Mucosa of gallbladder (tissue), 1 donor: Measurements from ENCODE around the gene COMMD1. TPM values are rescaled to one million over a fixed set of nuclear protein-coding genes. Genes with fewer than 3 reads are reported as not detected.
A peak's percentile ranks its signal among the peaks of the same experiment; 100 is the strongest.
"Not testable (repeated sequence)": the region's sequence is repeated elsewhere in the genome, so short reads cannot be mapped to it uniquely, and the experiment has no call there.

ENCODE experiments used
- DNase-seq: peaks from one replicate; pipeline ENCODE4 v3.0.0-alpha.2; 2020; ENCODE audit warnings: low spot score
- total RNA-seq: library from RNA; stranded (reverse); gene quantifications from one replicate; pipeline ENCODE4 v1.2.1, GENCODE V29; 2021
- donor health status: DM: no; HTN: no; CAD: no.

COMMD1 gene
- total RNA-seq, 1 donor from 2014 or later = 35.0 TPM

DNA sequence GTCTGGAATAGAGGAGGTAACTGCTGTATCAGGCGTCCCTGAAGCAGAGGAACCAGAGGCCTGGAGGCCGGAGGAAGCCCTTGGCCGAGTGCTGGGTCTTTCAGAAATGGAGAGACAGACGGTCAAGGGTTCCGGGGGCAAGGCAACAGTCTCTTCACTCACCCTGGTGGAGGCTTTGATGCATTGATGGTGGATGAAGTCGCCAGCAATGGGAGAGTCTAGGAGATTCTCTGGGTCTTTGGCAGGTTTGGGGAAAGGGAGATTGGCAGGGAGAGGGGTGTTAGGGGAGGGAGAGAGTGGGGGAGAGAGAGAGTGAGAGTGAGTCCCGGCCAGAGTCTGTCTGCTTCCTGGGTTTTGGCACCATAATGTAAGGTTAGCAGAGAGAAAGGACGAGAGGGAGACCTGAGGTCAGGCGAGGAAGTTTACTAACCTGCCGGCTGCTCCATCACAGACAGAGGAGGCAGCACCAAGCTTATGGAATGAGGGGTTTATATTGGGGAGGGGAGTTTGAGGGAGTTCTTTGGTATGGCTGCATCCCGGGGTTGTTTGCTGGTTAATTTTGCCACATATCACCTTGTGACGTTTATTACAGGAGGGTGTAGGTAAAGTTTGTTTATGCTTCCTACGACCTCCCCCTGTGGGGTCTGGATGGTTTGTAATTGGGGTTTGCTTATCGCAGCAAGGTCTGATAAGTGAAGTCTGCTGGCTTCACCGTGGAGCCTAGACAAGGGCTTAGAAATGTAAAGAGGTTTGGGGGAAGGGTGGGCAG is 19.6 kb downstream of the COMMD1 start:
- DNase-seq = no peak

DNA sequence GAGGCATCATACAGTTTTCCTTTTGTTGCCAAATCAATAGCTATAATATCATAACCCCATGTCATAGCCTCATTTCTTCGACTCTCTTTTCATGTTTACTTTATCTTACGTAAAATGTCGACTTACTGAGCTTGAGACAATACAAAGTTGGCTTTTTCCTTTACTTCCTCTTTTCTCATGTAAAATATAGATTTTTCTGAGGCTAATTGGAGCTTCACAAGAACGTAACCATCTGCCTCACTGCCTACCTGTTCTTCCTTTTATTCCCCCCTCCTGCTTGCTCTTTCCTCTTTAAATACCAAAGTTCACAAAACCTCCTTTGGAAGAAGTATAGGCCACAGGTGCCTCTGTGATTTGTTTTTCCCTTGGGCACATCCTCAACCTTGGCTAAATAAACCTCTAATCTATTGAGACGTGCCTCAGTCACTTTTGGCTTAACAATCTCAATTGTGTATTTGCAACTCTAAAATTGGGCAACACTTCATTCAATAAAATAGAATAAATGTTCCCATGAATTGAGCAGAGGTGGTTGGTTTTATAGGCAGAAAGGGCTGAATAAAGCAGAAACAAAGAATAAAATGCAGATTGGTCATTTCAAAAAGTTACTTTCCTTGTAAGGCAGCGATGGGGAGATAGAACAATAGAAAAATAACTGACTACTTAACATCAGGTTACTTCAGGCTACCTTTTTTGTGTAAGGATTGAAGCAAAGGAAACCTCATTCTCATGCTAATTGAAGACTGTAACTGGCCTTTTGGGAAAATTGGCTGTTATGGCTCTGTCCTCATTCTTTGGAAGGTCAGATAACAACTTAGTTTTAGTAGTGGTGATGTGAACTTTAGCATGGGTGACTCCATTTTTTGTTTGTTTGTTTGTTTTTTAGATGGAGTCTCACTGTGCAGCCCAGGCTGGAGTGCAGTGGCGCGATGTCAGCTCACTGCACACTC is 21.3 kb downstream of the COMMD1 start:
- DNase-seq = no peak

DNA sequence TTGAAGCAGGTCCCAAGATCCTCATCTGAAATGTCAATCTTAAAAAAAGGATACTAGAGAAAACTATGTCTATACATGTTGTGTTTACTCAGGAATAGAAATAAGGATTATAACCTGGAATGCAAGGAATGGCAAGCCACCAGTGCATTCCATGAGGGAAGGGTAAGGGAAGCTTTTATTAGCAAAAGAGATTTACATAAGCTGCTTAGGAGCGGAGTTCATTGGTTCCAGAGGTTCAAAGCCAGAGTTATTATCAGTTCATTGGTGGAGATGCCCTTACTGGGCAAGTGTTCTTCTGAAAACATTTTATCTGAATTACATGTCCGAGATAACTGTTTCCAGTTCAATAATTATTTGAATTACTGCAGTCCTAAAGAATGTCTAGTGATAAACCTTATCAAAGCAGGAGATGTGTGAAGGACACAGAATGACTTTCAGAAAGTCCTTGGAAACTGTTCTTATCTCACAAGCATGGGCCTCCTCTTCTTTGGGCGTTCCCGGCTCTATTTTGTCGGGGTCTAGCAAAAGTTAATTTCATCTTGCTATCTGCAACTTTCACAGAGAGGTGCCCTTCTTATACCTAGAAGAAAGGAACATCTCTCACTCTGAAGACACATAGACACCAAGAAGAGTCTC is 23.5 kb downstream of the COMMD1 start:
- no peak for DNase-seq

DNA sequence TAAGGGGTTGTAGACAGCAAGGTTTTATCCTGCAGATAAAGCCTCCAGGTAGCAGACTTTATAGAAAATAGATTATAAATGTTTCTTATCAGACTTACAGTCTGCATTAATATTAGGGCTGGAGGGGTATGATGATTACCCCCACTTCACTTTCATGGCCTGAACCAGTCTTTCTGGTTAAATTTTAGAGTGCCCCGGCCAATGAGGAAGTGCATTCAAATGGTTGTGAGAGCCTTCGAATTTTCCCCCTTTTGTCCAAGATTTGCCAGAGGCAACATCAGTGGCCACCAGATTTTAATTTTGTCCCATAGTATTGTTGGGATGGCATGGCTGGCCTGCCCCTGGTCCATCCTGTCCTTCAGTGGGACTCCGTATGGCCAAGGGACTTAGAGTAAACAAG is 31.6 kb downstream of the COMMD1 start:
- no peak for DNase-seq

GRCh38 chr2:61937886-61938285 is 32.4 kb downstream of the COMMD1 start:
- DNase-seq = no peak

DNA sequence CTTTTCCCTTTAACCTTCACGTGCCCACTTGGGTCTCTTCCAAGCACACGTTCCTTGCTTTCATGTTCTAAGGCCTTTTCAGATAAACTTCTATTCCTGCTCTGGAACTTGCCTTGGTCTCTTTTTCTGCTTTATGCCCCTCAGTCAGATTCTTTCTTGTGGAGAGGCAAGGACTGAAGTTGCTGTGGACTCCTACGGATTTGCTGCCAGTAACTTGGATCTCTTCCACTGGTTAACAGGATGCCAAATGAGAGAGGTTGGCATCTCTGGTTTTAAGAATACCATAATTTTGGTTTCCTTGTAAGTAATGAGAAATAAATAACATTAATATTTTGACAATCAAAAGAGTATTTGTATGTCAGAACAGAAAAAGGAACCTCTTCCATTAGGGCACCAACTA is 33.0 kb downstream of the COMMD1 start:
- no peak for DNase-seq

DNA sequence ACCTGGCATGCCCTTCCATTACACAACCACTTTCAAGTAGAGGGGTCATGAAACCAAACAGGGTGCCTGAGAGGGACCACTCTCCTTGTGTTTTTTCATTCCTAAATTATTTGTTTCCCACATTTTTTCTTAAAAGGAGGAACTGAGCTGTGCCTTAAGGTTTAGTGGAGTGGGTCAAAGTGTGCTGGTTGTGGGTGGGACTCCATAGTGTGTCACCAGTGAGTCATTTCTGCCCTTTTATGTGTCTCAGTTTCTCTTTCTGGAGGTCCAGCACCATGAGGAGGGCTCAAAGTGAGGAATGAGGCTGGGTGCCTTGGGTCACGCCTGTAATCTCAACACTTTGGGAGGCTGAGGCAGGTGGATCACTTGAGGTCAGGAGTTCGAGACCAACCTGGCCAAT is 37.8 kb downstream of the COMMD1 start:
- DNase-seq = no peak

DNA sequence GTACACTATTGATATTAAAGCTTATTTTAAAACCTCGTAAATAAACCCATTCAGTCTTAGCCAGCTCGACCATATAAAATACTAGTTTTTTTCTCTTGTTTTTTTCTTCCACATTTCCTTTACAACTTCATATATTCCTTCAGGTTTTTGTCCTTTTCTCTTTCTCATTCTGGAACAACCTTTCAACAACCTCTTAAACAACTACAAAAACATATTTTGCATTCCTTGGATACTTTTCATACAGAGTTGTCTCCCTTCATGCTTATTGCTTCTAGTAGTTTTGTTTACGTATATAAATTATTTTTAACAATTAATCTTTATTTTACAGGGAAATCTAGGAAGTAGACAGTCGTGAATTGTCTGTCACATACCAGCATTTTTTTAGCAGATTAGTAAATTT is 41.2 kb downstream of the COMMD1 start:
- no peak for DNase-seq

- no peak for DNase-seq
Measured at GRCh38 chr2:61948661-61949457, 43.4 kb downstream of the COMMD1 start.

GRCh38 chr2:61949458-61949713 is 43.9 kb downstream of the COMMD1 start:
- DNase-seq = no peak

DNA sequence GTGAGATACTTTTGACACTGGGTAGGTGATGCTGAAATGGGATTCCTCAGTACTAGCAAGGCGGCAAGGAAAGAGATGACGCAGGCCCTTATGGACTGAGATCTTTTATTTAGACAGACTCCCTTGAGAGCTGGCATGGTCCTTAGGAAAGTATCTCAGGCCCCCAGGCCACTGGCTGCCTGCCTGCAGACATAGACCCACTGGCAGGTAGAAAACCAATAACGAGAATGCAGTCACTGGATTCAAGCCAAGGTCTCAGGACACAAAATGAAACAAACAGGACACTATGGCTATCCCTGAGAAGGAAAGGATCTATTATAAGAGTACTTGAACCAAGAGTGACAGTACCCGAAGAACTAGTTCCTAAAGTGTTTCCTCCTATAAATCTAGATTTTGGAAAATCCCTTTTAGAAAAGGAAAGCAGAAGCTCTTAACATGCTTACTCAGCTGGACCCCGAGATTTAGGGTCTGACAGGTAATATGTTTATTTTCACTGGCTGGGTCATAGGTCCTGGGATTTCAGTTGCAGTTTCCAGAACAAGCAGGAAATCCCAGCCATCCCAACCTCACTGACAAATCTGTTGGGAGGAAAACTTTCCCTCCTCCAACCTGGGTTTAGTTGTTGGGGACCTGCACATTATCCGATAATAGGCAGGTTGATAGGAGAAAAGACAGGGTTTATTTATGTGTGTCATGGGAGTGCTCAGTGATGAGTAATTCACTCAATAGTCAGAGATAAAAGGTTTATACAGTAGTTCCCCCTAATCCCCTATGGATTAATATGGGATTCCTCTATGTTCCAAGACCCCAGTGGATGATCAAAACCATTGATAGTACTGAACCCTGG is 44.5 kb downstream of the COMMD1 start:
- DNase-seq = no peak

DNA sequence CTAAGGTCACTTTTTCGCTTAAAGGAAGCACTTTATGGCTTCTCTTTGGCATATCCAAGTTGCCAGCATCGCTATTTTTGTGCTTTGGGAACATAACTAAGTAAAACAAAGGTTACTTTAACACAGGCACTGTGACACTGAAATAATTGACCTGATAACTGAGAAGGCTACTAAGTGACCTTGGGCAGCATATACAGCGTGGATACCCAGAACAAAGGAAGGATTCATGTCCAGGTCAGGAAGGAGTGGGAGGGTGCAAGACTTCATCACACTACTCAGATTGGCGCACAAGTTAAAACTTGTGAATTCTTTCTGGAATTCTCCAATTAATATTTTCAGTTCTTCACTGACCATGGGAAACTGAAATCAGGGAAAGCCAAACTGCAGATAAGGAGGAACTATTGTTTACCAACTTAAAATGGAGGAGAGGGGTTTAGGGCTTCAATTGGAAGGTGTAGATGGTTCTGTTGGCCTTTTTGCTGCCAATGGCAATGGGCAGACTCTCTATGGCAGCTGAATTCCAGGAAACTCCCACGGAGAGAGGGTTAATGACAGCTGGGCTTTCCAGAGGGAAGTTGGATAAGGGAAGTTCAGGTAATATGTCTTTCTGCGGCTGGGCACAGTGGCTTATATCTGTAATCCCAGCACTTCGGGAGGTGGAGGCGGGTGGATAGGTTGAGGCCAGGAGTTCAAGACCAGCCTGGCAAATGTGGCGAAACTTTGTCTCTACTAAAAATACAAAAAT is 45.3 kb downstream of the COMMD1 start:
- DNase-seq = no peak

DNA sequence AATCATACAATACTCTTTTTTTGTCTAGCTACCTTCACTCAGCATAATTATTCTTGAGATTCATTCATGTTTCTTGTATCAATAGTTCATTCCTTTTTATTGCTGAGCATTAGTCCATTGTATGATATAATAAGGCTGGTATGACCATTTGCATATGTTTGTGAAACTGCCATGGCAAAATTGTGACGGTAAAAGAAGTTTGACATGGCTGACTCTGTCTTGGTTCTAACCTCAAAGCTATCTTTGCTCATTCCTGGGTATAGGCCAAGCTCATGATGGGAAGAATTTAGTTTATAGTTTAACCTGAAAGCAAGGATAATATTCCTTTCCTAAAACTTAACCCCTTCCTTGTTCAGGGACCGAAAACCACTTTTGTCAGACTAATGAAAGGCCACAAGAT is 46.4 kb downstream of the COMMD1 start:
- no peak for DNase-seq

- DNase-seq = no peak
Measured at GRCh38 chr2:61952288-61952687, 46.8 kb downstream of the COMMD1 start.

DNA sequence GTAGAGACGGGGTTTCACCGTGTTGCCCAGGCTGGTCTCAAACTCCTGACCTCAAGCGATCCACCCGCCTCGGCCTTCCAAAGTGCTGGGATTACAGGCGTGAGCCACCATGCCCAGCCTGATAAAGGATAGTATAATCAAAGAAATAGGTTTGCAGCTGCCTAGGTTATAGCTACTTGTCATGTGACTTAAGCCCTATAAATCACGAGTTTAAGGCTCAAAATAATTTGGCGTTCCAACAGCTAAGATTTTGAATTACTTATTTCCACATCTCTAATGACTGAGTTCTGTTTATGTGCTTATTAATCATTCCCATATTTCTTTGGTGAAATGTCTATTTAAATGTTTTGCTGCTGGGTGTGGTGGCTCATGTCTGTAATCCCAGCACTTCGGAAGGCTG is 49.4 kb downstream of the COMMD1 start:
- not testable (repeated sequence) for DNase-seq

DNA sequence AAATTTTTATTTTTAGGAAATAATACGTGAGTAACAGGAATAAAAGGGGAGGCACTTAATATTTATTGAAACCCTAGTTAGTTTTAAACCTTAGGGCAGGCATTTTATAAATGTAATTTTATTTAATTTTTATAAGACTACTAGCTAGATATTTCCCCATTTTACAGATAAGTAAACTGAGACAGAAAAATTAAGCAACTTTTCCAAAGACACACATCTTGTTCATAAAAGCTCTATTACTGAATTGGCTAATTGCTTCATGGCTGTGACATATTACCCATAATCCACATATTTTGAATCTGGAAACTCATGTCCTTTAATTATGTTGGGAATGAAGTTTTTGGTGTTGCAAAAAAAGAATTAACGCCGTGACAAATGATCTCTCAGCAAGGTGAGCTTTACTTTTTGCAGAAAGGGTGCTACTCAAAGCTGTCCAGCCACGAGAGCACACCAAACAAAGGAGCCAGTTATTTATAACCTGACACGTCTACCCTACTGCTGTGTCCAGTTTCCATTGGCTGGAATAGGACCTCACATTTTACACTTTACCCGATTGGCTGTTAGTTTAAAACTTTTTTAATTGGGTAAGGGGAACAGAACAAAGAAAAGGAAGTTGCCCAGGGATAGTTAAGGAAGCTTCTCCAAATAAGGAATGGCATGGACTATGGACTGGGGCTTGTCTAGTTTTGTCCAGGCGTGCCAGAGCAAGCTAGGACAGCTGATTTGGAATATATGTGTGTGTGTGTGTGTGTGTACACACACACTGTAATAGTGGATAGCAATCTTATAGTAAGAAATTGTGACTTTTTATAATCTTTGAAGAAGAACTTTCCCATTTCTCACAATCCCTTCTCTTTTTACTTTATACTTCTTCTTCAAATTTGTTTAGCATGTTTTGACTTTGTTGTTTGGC is 54.2 kb downstream of the COMMD1 start:
- DNase-seq = peak; percentile 44

GRCh38 chr2:61961231-61961901 is 55.9 kb downstream of the COMMD1 start:
- DNase-seq = no peak
